ENCODE data around the gene SSR3. TPM values are rescaled to one million over a fixed set of nuclear protein-coding genes. Genes with fewer than 3 reads are reported as not detected.
A peak's percentile ranks its signal among the peaks of the same experiment; 100 is the strongest.

Gene SSR3
- total and polyA plus RNA-seq, 2 of the 13 experiments (the other 11 are each of a cell fraction or from before 2014, with no cell fraction given), result 229 to 325 TPM

DNA sequence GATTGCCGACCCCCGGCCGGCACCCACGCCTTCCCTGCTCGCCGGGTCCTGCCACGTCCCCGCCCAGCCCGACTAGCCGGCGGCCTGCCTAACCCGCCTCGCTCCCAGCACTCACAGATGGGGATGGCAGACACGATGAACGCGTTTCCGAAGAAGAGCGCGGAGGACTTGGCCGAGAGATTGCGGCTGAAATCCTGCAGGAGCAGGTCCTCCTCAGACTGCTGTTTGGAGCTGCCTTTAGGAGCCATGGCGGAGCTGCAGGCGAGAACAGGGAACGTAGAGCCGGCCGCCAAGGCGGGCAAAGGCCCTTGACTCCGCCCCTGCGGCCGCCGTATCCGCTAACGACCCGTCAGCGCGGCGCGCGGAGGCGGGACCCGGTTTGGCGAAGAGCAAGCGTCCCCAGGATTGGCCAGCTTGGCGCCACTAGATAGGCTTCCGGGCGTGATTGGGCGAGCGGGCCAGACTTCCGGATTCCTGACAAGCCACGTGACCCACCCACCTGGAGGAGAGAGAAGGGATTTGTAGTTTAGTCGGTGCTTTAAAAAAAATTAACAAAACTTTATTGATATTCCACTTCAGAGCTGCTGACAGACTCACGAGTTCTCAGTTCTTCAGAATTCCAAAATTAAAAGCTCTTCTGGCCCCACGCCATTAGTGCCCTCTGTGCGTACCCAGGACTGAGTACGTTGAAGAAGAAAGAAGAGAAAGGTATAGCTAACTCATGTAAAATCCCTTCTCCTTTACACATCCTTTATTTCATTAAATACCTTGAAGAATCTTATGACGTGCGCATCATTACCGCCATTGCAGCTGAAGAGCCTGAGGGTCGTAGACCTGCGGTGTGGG lies at the start of gene SSR3 (continued):
- TF ChIP-seq, protein P1, sequence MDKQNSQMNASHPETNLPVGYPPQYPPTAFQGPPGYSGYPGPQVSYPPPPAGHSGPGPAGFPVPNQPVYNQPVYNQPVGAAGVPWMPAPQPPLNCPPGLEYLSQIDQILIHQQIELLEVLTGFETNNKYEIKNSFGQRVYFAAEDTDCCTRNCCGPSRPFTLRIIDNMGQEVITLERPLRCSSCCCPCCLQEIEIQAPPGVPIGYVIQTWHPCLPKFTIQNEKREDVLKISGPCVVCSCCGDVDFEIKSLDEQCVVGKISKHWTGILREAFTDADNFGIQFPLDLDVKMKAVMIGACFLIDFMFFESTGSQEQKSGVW (CRISPR knock-in tag; IDR thresholded peaks at IDR 0.05; ENCODE audit: borderline replicate concordance), result no peak
- no peak for TF ChIP-seq EHMT2 (IDR thresholded peaks at IDR 0.05; ENCODE audit: borderline replicate concordance, low read depth, low read length)
- TF ChIP-seq, protein P2, sequence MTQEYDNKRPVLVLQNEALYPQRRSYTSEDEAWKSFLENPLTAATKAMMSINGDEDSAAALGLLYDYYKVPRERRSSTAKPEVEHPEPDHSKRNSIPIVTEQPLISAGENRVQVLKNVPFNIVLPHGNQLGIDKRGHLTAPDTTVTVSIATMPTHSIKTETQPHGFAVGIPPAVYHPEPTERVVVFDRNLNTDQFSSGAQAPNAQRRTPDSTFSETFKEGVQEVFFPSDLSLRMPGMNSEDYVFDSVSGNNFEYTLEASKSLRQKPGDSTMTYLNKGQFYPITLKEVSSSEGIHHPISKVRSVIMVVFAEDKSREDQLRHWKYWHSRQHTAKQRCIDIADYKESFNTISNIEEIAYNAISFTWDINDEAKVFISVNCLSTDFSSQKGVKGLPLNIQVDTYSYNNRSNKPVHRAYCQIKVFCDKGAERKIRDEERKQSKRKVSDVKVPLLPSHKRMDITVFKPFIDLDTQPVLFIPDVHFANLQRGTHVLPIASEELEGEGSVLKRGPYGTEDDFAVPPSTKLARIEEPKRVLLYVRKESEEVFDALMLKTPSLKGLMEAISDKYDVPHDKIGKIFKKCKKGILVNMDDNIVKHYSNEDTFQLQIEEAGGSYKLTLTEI (CRISPR knock-in tag; conservative IDR thresholded peaks at IDR 0.05), result no peak
- TF ChIP-seq MBD4 (IDR thresholded peaks at IDR 0.05; ENCODE audit: borderline replicate concordance, low read length), result no peak
- TF ChIP-seq, protein P3, sequence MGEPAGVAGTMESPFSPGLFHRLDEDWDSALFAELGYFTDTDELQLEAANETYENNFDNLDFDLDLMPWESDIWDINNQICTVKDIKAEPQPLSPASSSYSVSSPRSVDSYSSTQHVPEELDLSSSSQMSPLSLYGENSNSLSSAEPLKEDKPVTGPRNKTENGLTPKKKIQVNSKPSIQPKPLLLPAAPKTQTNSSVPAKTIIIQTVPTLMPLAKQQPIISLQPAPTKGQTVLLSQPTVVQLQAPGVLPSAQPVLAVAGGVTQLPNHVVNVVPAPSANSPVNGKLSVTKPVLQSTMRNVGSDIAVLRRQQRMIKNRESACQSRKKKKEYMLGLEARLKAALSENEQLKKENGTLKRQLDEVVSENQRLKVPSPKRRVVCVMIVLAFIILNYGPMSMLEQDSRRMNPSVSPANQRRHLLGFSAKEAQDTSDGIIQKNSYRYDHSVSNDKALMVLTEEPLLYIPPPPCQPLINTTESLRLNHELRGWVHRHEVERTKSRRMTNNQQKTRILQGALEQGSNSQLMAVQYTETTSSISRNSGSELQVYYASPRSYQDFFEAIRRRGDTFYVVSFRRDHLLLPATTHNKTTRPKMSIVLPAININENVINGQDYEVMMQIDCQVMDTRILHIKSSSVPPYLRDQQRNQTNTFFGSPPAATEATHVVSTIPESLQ (CRISPR knock-in tag; conservative IDR thresholded peaks at IDR 0.05), result no peak
- TF ChIP-seq, protein P4, sequence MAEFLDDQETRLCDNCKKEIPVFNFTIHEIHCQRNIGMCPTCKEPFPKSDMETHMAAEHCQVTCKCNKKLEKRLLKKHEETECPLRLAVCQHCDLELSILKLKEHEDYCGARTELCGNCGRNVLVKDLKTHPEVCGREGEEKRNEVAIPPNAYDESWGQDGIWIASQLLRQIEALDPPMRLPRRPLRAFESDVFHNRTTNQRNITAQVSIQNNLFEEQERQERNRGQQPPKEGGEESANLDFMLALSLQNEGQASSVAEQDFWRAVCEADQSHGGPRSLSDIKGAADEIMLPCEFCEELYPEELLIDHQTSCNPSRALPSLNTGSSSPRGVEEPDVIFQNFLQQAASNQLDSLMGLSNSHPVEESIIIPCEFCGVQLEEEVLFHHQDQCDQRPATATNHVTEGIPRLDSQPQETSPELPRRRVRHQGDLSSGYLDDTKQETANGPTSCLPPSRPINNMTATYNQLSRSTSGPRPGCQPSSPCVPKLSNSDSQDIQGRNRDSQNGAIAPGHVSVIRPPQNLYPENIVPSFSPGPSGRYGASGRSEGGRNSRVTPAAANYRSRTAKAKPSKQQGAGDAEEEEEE (CRISPR knock-in tag; IDR thresholded peaks at IDR 0.05; ENCODE audit: borderline replicate concordance), result no peak
- TF ChIP-seq FOXP1 (IDR thresholded peaks at IDR 0.05), result no peak
- no peak for TF ChIP-seq FOXP1 (CRISPR knock-in tag; IDR thresholded peaks at IDR 0.05)
- no peak for TF ChIP-seq CEBPB (IDR thresholded peaks at IDR 0.05; ENCODE audit: borderline replicate concordance, low read depth, low read length)
- TF ChIP-seq PCBP1 (IDR thresholded peaks at IDR 0.05; ENCODE audit: borderline replicate concordance, low read depth, low read length), result peak; percentile 56; the same call in 1 of the 2 replicates
- no peak for TF ChIP-seq TOE1 (CRISPR knock-in tag; IDR thresholded peaks at IDR 0.05)
- no peak for TF ChIP-seq HES4 (CRISPR knock-in tag; IDR thresholded peaks at IDR 0.05; ENCODE audit: borderline replicate concordance)
- TF ChIP-seq, protein P5, sequence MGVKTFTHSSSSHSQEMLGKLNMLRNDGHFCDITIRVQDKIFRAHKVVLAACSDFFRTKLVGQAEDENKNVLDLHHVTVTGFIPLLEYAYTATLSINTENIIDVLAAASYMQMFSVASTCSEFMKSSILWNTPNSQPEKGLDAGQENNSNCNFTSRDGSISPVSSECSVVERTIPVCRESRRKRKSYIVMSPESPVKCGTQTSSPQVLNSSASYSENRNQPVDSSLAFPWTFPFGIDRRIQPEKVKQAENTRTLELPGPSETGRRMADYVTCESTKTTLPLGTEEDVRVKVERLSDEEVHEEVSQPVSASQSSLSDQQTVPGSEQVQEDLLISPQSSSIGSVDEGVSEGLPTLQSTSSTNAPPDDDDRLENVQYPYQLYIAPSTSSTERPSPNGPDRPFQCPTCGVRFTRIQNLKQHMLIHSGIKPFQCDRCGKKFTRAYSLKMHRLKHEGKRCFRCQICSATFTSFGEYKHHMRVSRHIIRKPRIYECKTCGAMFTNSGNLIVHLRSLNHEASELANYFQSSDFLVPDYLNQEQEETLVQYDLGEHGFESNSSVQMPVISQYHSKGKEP (CRISPR knock-in tag; IDR thresholded peaks at IDR 0.05), result no peak
- TF ChIP-seq ZNF33B (CRISPR knock-in tag; IDR thresholded peaks at IDR 0.05), result no peak
- no peak for TF ChIP-seq JDP2 (CRISPR knock-in tag; IDR thresholded peaks at IDR 0.05; ENCODE audit: borderline replicate concordance)
- TF ChIP-seq RAD21 (CRISPR knock-in tag; IDR thresholded peaks at IDR 0.05), result no peak; the same call in 1 of the 2 replicates
- no peak for TF ChIP-seq ZNF282 (IDR thresholded peaks at IDR 0.05; ENCODE audit: partially characterized antibody)
- TF ChIP-seq ZFP90 (CRISPR knock-in tag; IDR thresholded peaks at IDR 0.05; ENCODE audit: borderline replicate concordance), result no peak
- no peak for TF ChIP-seq U2AF2 (IDR thresholded peaks at IDR 0.05; ENCODE audit: low read depth, low read length)
- TF ChIP-seq SALL2 (CRISPR knock-in tag; IDR thresholded peaks at IDR 0.05), result peak; percentile 69; the same call in 1 of the 2 replicates
- TF ChIP-seq, protein P6, sequence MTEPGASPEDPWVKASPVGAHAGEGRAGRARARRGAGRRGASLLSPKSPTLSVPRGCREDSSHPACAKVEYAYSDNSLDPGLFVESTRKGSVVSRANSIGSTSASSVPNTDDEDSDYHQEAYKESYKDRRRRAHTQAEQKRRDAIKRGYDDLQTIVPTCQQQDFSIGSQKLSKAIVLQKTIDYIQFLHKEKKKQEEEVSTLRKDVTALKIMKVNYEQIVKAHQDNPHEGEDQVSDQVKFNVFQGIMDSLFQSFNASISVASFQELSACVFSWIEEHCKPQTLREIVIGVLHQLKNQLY (CRISPR knock-in tag; IDR thresholded peaks at IDR 0.05), result no peak
